Neural crest cell (in vitro differentiated cells): ENCODE data around the gene GPA33. TPM values are rescaled to one million over a fixed set of nuclear protein-coding genes. Genes with fewer than 3 reads are reported as not detected.

Experiments used
- DNase-seq: peaks from one replicate; pipeline ENCODE4 v3.0.0; 2021; ENCODE audit warnings: low read depth, mixed read lengths, low spot score
- H3K27ac Mint-ChIP-seq: one replicate; pipeline ENCODE4 v1.8.0; 2021; ENCODE audit warnings: mild to moderate bottlenecking, mixed read lengths; ENCODE audit not compliant: unreplicated experiment
- H3K27me3 Mint-ChIP-seq: 2 replicates; pipeline ENCODE4 v1.8.0; 2021; ENCODE audit warnings: low read depth, mild to moderate bottlenecking, mixed read lengths
- H3K36me3 Mint-ChIP-seq: 2 replicates; pipeline ENCODE4 v1.8.0; 2021; ENCODE audit warnings: low read depth, mild to moderate bottlenecking, mixed read lengths
- H3K4me1 Mint-ChIP-seq: 2 replicates; pipeline ENCODE4 v1.8.0; 2021; ENCODE audit warnings: mixed read lengths
- H3K4me3 Mint-ChIP-seq: one replicate; pipeline ENCODE4 v1.8.0; 2021; ENCODE audit warnings: mild to moderate bottlenecking, mixed read lengths
- H3K9me3 Mint-ChIP-seq: 2 replicates; pipeline ENCODE4 v1.8.0; 2021; ENCODE audit warnings: mixed read lengths
- total RNA-seq: library from RNA; stranded (reverse); gene quantifications from 2 replicates; pipeline ENCODE4 v1.2.1, GENCODE V29; 2021
- TF ChIP-seq, protein P1 (sequence below): fragments of 200-600 bp; sonication (generic); conservative IDR thresholded peaks from 2 replicates; pipeline ENCODE4 v1.5.0; 2021; ENCODE audit warnings: antibody characterized with exemption, mild to moderate bottlenecking

Gene GPA33
- total RNA-seq, 1 donor from 2014 or later: not detected

DNA sequence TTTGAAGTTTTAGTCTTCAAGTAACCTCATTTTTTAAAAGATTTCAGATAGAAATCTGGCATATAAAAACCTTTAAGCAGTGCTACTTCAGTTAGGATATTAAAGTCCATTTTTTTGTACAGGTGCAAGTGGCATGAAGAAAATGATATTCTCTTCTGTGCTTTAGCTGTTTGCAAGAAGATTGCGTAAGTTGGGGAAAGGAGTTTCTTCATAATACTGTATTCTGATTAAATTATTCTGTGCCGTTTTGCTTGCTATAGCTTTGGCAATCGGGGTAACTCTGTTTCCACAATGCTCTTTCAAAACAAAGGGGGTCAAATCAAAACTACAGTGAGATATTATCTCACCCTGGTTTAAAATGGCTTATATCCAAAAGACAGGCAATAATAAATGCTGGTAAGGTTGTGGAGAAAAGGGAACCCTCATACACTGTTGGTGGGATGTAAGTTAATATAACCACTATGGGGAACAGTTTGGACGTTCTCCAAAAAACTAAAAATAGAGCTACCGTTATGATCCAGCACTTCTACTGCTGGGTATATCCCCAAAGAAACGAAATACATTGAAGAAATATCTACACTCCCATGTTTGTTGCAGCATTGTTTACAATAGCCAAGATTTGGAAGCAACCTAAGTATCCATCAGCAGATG, 74.0 kb downstream of the GPA33 start:
- Mint-ChIP-seq H3K27me3 (no peaks in the 10 kb centered on the region), H3K36me3 (no peaks in the 10 kb centered on the region), H3K4me1 (peaks cover 4% of the 10 kb centered on the region), H3K27ac (no peak overlapping the region), H3K9me3 (peaks cover 6% of the 10 kb centered on the region), H3K4me3 (no peak overlapping the region)
- DNase-seq: no peak
- TF ChIP-seq, protein P1, sequence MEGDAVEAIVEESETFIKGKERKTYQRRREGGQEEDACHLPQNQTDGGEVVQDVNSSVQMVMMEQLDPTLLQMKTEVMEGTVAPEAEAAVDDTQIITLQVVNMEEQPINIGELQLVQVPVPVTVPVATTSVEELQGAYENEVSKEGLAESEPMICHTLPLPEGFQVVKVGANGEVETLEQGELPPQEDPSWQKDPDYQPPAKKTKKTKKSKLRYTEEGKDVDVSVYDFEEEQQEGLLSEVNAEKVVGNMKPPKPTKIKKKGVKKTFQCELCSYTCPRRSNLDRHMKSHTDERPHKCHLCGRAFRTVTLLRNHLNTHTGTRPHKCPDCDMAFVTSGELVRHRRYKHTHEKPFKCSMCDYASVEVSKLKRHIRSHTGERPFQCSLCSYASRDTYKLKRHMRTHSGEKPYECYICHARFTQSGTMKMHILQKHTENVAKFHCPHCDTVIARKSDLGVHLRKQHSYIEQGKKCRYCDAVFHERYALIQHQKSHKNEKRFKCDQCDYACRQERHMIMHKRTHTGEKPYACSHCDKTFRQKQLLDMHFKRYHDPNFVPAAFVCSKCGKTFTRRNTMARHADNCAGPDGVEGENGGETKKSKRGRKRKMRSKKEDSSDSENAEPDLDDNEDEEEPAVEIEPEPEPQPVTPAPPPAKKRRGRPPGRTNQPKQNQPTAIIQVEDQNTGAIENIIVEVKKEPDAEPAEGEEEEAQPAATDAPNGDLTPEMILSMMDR: no peak

DNA sequence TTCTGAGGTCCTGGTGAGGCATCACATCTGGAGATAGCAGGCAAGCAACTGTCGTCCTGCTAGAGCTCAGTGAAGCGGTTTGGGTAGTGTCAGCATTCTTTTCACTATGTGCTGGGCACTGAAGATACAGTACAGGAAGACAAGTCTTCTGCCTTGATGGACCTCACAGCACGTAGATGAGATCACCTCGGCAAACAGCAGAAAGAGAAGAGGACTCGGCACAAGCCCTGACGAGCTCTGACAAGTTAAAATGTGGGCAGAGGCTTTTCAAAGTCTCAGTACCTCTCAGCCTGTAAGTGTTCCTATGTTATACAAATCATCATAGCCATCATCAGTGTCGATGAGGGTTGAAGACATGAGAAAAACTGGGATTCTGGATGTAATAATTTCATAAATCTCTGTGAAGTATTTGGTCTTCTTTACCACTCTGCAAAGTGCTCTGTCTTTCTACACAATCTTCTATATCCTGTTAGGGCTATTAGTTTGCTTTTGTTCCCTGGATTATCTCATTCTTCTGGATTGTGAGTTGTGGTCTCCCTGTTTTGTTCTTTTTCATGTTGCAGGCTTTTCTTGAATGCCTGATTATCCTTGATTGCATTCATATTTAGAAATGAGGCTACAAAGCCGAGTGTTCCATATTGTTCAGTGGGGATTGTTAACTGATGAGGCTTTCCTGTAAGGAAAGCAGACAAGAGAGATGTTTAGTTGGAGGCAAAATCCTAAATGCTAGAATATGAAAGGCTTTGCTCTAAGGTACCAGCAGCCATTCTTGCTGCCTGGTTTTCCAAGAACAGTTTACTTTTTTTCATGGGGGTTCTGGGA, 76.9 kb downstream of the GPA33 start:
- H3K27ac Mint-ChIP-seq: no peak overlapping the region
- H3K9me3 Mint-ChIP-seq: no peaks in the 10 kb centered on the region
- H3K27me3 Mint-ChIP-seq: no peaks in the 10 kb centered on the region
- no peak overlapping the region for H3K4me3 Mint-ChIP-seq
- TF ChIP-seq, protein P1: no peak
- no peak for DNase-seq
- no peaks in the 10 kb centered on the region for H3K36me3 Mint-ChIP-seq
- H3K4me1 Mint-ChIP-seq: peaks cover 4% of the 10 kb centered on the region

DNA sequence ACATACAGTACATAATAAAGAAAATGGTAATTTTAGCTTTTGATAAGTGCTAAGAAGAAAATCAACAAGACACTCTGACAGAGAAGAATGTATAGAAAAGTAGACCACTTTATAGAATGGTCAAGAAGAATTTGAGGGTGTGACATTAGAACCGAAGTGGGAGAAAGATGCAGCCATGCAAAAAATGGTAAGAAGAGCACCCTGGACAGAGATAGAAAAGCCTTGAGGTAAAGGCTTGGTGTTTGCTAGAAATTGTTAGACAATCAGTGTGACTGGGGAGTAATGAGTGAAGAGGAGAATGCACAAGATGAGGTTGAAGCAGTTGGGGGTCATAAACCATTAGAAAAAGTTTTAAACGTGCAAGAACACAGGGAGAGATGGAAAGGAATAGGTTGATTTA, 77.6 kb downstream of the GPA33 start:
- no peak for DNase-seq
- TF ChIP-seq, protein P1: no peak
- no peaks in the 10 kb centered on the region for H3K9me3 Mint-ChIP-seq

DNA sequence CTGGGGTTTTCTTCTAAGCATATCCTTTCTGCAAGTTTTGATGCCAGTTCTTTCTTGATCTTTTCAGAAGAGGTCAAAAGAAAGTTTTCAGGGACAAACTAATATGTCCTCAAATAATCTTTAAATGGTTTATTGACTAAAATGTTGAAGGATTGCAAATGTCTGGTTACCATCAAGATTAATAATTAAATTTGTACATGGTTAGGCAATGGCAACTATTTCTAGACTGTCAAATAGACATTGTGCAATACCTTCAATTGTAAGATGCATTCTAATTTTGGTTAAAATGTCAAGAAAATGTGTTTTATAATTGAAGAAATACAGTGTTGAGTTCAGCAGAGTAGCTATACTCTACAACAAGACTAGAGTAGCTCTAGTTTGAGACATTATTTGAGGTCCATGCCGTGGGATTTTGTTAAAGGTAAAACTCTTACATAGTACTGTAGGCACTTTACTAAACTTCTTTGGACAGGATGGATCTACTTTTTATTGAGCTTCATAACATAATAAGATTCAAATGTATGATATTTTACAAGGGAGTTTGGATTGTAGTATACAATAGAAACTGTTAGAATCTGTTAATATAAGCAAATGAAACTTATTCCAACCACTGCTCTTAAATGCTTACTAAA, 78.5 kb downstream of the GPA33 start:
- Mint-ChIP-seq H3K9me3 (no peaks in the 10 kb centered on the region), H3K36me3 (no peaks in the 10 kb centered on the region), H3K27ac (no peak overlapping the region), H3K27me3 (no peaks in the 10 kb centered on the region), H3K4me1 (peaks cover 4% of the 10 kb centered on the region), H3K4me3 (no peak overlapping the region)
- DNase-seq: no peak
- TF ChIP-seq, protein P1: no peak

More for the DNA sequence above, 77.6 kb downstream of the GPA33 start:
- Mint-ChIP-seq H3K36me3 (no peaks in the 10 kb centered on the region), H3K4me1 (peaks cover 4% of the 10 kb centered on the region), H3K27ac (no peak overlapping the region), H3K27me3 (no peaks in the 10 kb centered on the region), H3K4me3 (no peak overlapping the region)

DNA sequence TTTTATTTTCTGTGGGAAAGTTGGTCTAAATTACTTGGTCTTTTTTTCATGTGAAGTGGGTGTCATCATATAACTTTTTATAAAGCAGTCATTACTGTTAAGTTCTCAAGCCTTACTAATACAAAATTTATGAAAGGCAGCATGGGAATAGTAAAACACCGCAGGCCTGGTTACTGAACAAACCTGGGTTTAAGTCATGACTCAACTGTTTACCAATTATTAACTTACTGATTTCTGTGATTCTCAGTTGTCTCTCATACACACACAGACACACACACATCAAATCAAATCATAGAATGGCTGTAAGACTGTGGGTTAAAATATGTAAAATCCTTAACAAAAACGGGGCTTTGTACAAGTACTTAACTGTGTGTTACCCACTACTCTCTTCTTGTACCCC, 86.5 kb downstream of the GPA33 start:
- no peak overlapping the region for H3K27ac Mint-ChIP-seq

More for the DNA sequence above, 86.5 kb downstream of the GPA33 start:
- Mint-ChIP-seq H3K4me1 (no peaks in the 10 kb centered on the region), H3K4me3 (no peak overlapping the region), H3K27me3 (no peaks in the 10 kb centered on the region), H3K9me3 (peaks cover 10% of the 10 kb centered on the region), H3K36me3 (peaks cover 3% of the 10 kb centered on the region)
- no peak for DNase-seq
- TF ChIP-seq, protein P1: no peak

Other genes with a start within 250 kb of the GPA33 start
- 24.1 and 25.6 TPM in 2 replicates for gene TADA1, start 214.1 kb downstream of the GPA33 start, total RNA-seq
- 27.4 and 30.3 TPM in 2 replicates for gene ILDR2, start 114.8 kb downstream of the GPA33 start, total RNA-seq
- 0.20 and 0.21 TPM in 2 replicates for gene MAEL, start 101.1 kb downstream of the GPA33 start, total RNA-seq
- gene STYXL2, start 3.7 kb upstream of the GPA33 start, total RNA-seq: 0.07 and 0.11 TPM in 2 replicates
- 40.1 and 52.6 TPM in 2 replicates for gene POU2F1, start 130.5 kb upstream of the GPA33 start, total RNA-seq